ENCODE measurements around the gene C11orf68.

C11orf68 gene

DNA sequence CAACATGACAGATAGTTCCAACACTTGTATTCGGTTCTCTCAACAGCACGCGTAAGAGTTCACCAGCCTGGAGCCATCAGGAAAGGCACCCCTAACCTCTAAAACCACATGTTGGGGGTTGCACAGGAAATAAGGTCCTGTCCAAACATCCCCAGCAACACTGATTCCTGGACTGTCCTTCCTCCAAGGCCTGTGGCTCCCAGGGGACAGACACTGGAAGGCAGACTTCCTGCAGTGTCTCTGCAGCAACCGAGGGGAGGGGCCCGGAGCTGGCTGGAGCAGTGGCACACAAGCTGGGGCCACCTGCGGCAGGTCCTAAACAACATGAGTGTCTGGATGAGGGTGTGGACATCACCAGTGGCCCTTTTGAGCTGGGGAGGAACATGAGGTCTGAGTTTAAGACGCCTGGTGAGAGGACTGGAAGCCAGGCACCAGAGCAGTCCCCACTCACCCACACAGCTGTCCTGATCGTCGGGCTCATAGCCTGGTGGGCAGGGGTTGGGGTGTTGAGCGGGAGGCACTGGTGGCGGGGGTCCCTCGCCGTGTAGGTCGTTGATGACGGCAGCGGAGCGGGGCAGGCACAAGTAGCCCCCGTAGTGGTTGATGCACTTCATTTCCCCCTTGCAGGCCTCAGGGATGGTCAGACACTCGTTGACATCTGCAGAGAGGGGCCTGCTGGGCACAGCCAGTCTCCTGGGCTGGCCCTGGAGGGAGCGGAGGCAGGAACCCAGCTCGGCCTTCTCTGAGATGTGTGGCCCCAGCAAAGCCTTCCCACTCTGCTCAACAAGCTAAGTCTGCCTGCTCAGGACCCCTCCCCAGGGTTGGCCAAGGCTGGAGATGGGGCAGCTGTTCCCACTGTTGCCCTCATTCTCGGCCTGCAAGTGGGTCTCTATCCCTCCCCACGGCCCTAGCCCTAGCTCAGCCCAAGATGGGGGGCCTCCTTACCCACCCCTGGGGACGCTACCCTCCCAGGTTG is 47.9 kb downstream of the C11orf68 start:
- H3K4me1 Mint-ChIP-seq: peaks cover 3% of the 10 kb centered on the region
- H3K27me3 Mint-ChIP-seq (ENCODE audit: low read depth): no peaks in the 10 kb centered on the region
- H3K9me3 Mint-ChIP-seq: no peaks in the 10 kb centered on the region
- peak overlapping the region; percentile 74 to 93 (median 84) for H3K27ac Mint-ChIP-seq
- peaks cover 22% of the 10 kb centered on the region for H3K36me3 Mint-ChIP-seq (ENCODE audit: low read depth)
- peak overlapping the region; percentile 86 to 92 (median 90) for H3K4me3 Mint-ChIP-seq
- TF ChIP-seq, protein P1, sequence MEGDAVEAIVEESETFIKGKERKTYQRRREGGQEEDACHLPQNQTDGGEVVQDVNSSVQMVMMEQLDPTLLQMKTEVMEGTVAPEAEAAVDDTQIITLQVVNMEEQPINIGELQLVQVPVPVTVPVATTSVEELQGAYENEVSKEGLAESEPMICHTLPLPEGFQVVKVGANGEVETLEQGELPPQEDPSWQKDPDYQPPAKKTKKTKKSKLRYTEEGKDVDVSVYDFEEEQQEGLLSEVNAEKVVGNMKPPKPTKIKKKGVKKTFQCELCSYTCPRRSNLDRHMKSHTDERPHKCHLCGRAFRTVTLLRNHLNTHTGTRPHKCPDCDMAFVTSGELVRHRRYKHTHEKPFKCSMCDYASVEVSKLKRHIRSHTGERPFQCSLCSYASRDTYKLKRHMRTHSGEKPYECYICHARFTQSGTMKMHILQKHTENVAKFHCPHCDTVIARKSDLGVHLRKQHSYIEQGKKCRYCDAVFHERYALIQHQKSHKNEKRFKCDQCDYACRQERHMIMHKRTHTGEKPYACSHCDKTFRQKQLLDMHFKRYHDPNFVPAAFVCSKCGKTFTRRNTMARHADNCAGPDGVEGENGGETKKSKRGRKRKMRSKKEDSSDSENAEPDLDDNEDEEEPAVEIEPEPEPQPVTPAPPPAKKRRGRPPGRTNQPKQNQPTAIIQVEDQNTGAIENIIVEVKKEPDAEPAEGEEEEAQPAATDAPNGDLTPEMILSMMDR (IDR thresholded peaks at IDR 0.05; ENCODE audit: unreplicated experiment in 3 of 3): no peak

- Mint-ChIP-seq H3K4me1 (peaks cover 3% of the 10 kb centered on the region), H3K9me3 (no peaks in the 10 kb centered on the region), H3K27ac (peak overlapping the region in 1 of 3 experiments; percentile 38), H3K4me3 (peak overlapping the region; percentile 76 to 90 (median 86)), H3K36me3 (ENCODE audit: low read depth) (peaks cover 24% of the 10 kb centered on the region), H3K27me3 (ENCODE audit: low read depth) (no peaks in the 10 kb centered on the region)
- TF ChIP-seq, protein P1 (IDR thresholded peaks at IDR 0.05; ENCODE audit: unreplicated experiment in 3 of 3): no peak
Observed at GRCh38 chr11:65870307-65870658, 48.6 kb downstream of the C11orf68 start.

GRCh38 chr11:65869643-65870306 is 49.1 kb downstream of the C11orf68 start:
- H3K27ac Mint-ChIP-seq: no peak overlapping the region
- no peaks in the 10 kb centered on the region for H3K27me3 Mint-ChIP-seq (ENCODE audit: low read depth)
- TF ChIP-seq, protein P1 (IDR thresholded peaks at IDR 0.05; ENCODE audit: unreplicated experiment in 3 of 3): no peak
- peaks cover 3% of the 10 kb centered on the region for H3K4me1 Mint-ChIP-seq
- H3K9me3 Mint-ChIP-seq: no peaks in the 10 kb centered on the region
- H3K36me3 Mint-ChIP-seq (ENCODE audit: low read depth): peaks cover 28% of the 10 kb centered on the region
- H3K4me3 Mint-ChIP-seq: peak overlapping the region; percentile 50 to 75 (median 65)

- no peaks in the 10 kb centered on the region for H3K27me3 Mint-ChIP-seq (ENCODE audit: low read depth)
- H3K4me1 Mint-ChIP-seq: peaks cover 3% of the 10 kb centered on the region
- H3K4me3 Mint-ChIP-seq: peak overlapping the region in 2 of 3 experiments; percentile 60 to 75
- no peaks in the 10 kb centered on the region for H3K9me3 Mint-ChIP-seq
- H3K36me3 Mint-ChIP-seq (ENCODE audit: low read depth): peaks cover 28% of the 10 kb centered on the region
- TF ChIP-seq, protein P1 (IDR thresholded peaks at IDR 0.05; ENCODE audit: unreplicated experiment in 3 of 3): no peak
- H3K27ac Mint-ChIP-seq: peak overlapping the region in 1 of 3 experiments; percentile 51
Observed at GRCh38 chr11:65868907-65869306, 50.0 kb downstream of the C11orf68 start.

DNA sequence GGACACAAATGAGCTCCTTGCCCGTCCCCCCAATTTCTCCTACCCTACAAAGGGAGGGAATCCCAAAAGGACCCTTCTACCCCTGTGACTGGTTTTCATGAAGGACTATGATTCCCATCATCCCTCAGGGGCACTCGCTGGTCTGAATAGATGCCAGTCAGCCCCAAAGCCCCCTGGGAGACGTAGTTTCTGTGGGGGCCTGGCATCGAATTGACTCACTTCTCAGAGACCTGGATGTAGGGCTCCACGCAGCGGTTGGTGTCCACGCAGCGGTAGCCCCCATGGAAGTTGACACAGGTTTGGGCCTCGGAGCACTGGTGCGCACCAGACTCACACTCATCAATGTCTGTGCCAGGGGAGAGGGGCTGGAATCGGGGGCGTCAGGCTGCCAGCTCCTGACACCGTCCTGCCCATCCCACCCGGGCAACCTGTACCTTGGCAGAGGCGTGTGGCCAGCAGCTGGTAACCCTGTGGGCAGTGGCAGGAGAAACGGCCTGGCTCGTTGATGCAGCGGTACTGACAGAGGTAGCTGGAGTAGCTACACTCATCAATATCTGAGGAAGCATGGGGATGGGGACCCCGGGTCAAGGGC is 50.7 kb downstream of the C11orf68 start:
- Mint-ChIP-seq H3K9me3 (no peaks in the 10 kb centered on the region), H3K27ac (peak overlapping the region in 1 of 3 experiments; percentile 64), H3K4me3 (peak overlapping the region in 2 of 3 experiments; percentile 15 to 23), H3K27me3 (ENCODE audit: low read depth) (no peaks in the 10 kb centered on the region), H3K36me3 (ENCODE audit: low read depth) (peaks cover 33% of the 10 kb centered on the region), H3K4me1 (peaks cover 3% of the 10 kb centered on the region)
- TF ChIP-seq, protein P1 (IDR thresholded peaks at IDR 0.05; ENCODE audit: unreplicated experiment in 3 of 3): no peak
